NB4 (cell line): ENCODE results near the gene MYB.

Experiments
- CTCF ChIP-seq: IDR thresholded peaks from one replicate; pipeline ENCODE4 v1.5.1; 2012; ENCODE audit warnings: low read depth, low read length
- MYC ChIP-seq: IDR thresholded peaks from 2 replicates; pipeline ENCODE4 v1.6.1; 2011; ENCODE audit warnings: low read depth, low read length
- POLR2A ChIP-seq: IDR thresholded peaks from 2 replicates; pipeline ENCODE4 v1.6.1; 2011; ENCODE audit warnings: mild to moderate bottlenecking; ENCODE audit not compliant: insufficient read length; ENCODE audit errors: extremely low read depth

GRCh38 chr6:135221042-135221441, 39.9 kb downstream of the MYB start:
- TF ChIP-seq CTCF = no peak
- TF ChIP-seq POLR2A = peak; percentile 1
- no peak for TF ChIP-seq MYC
